NOMO-1 treated with dmso at 0.1 percent for 144 hours (cell line): ENCODE results near the gene PTPRM.

Experiments
- DNase-seq: peaks from one replicate; lab custom pipeline; 2025; ENCODE audit not compliant: unreplicated experiment; lab: John Stamatoyannopoulos, UW

The PTPRM gene

GRCh38 chr18:7663366-7664312 lies 96.5 kb downstream of the PTPRM start:
- DNase-seq = no peak

DNA sequence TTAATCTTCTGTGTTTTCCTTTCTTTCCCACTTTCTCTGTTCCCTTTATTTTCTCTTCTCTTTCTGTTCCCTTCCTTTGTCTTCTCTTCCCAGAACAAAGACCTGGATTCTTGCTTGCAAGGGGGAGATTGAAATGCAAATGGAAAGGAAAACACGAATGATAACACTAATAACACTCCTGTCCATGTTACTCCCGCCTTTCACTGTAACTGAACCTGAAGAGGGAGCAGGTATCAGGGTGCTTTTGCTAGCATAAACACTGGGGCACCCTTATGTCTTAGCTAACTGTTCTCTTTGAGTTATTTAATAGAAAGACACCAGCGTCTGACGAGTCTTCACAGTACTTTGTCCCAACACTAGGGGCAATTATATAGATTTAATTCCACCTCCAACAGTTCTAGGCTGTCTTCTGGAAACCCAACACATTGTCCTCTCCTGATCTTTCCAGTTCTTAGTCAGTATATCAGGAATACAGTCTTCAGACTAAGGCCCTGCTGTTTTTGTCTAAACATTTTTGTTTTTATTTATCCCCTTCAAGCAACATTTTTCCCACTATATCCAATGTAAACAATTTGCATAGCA lies 99.2 kb downstream of the PTPRM start:
- no peak for DNase-seq

DNA sequence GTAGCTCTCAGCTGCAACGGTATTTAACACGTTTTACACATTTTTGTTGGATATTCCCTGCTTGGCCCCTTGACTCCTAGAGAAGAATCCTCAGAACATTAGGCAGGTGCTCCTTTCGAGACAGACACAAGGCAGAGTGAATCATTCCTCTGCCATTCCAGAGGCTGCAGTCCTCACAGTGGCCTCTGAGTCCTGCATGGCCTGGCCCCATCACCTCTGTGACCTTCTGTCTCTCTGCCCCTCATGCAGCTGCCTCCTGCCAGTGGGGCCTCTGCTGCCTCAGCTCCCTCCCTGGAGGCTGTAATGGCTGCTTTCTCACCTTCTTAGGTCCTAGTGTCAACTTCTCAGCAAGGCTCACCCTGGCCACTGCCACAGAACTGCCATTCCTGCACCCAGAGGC lies 101.3 kb downstream of the PTPRM start:
- DNase-seq = no peak

GRCh38 chr18:7669361-7669760 lies 102.2 kb downstream of the PTPRM start:
- no peak for DNase-seq

DNA sequence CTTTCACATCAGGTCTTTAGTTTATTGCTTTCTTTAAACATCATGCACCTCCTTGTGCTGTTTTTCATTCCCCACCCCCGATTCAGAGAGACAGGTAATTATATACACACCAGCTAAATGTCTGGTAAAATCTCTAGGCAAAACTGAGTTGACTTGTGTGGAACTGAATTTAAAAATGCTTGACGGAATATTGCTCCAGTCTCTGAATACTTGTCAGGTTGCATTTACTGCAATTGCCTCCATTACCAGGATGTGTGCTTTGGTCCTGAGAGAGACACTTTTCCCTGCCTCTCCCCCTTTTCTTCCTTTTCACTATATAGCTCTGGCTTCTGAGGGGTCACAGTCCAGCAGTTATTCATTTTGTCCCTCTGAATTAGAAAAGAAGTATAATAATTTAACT lies 104.0 kb downstream of the PTPRM start:
- DNase-seq = no peak

DNA sequence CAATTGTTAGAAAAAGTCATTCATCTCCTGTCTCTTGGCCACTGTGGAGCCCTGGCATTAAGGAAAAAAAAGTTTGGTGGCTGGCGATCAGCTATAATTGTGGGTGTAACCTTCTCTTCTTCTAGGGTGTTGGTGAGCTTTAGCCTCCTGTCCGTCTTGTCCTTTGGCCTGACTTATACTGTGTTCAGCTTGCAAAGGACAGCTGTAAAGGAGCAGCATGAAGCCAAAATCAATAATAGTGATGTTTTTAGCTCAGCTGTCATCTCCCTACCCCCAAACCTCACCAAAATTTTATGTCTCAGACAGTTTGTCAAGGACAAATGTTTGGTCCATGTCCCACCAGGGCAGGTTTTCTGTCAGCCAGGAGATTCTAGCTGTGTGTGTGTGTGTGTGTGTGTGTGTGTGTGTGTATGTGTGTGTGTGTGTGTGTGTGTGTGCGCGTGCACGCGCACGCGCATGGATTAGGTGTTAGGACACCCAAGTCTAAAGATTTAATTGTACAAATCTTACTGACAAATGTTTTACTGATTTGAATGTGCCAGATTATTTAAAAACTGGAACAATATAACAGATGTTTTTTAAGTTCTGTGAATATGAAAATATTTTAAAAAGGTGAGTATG lies 109.2 kb downstream of the PTPRM start:
- no peak for DNase-seq

GRCh38 chr18:7677001-7677400 lies 109.9 kb downstream of the PTPRM start:
- no peak for DNase-seq

DNA sequence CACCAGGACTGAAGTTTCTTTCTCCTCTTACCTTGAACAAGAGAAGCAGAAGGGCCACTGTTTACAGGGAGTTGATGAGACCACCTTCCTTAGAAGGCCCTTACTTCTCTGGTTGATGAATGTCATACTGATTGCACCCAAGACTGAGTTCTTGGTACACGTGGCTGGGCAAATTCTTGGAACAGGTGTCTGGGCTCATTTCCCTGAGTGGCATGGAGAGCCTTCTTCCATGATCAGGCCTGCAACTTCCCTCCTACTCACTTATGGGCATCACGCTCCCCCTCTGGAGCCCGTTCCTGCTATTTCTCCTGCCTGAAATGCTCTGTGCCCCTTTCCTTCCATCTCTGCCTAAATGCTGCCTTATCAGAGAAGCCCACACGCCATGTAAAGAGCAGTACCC lies 110.3 kb downstream of the PTPRM start:
- DNase-seq = no peak

- DNase-seq = no peak
Measured at GRCh38 chr18:7678389-7678788, 111.3 kb downstream of the PTPRM start.

- no peak for DNase-seq
Measured at GRCh38 chr18:7678801-7679200, 111.7 kb downstream of the PTPRM start.

GRCh38 chr18:7681298-7681697 lies 114.2 kb downstream of the PTPRM start:
- no peak for DNase-seq

- no peak for DNase-seq
Measured at GRCh38 chr18:7682321-7682720, 115.2 kb downstream of the PTPRM start.

DNA sequence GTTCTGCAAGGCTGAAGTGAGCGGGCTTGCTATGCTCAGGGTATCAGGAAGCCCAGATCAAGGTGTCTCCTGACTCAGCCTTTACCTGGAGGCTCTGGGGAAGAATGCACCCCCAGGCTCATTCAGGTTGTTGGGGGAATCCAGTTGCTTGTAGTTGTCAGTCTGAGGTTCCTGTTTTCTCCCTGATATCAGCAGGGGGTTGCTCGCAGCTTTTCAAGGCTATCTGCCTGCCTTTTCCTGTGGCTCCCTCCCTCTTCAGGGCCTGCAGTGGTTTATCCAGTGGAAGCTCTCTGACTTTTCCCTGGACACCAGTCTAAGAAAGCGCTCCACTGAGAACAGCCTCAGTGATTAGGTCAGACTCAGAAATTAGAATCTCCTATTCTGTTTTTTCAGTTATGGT lies 116.6 kb downstream of the PTPRM start:
- no peak for DNase-seq

DNA sequence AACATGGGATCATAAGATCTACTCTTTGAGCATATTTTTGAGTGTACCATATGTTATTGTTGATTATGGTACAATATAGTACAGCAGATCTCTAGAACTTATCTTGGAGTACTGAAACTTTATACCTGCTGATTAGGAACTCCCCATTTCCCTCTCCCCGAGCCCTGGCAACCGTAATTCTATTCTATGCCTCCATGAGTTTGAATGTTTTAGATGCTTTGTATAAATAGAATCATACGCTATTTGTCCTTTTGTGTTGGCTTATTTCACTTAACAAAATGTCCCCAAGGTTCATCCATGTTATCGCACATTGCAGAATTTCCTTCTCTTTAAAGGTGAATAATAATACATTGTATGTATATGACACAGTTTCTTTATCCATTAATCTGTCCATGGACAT lies 117.2 kb downstream of the PTPRM start:
- no peak for DNase-seq

GRCh38 chr18:7684966-7685365 lies 117.8 kb downstream of the PTPRM start:
- DNase-seq = no peak

DNA sequence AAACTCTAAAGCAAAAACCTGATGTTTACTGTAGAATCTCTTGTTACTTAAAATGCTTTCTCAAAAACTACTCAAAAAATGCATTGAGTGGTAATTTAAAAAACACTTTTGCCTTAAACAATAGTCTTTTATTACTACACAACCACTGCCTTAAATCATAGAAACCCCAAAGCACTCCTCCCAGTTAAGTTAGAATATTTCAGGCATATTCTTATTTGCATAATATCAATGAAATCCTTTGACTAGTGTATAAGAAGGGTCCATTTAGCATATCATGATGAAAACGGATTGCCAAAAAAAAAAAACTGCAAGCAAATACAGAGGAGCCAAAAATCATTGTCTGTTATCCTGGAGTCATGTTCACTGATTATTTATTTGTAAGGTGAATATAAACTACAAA lies 119.2 kb downstream of the PTPRM start:
- DNase-seq = no peak

GRCh38 chr18:7688580-7688979 lies 121.5 kb downstream of the PTPRM start:
- DNase-seq = no peak

DNA sequence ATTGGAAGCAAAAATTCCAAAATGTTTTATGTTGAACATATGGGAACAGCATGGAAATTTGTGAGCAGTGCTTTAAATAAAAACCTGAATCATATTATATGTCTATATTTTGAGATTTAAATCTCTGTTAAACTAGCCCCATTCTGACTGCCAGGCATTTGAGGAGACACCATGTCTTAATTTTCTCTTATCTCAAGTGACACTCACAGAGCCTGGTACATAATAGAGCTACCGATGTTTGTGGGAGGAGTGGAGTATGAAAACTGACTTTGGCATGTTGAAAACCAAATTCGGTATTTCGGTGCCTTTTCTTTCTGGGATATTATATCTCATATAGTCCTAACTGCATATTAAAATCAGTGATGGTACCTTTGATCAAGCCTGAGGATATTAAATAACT lies 124.1 kb downstream of the PTPRM start:
- no peak for DNase-seq

- no peak for DNase-seq
Measured at GRCh38 chr18:7696780-7697179, 129.7 kb downstream of the PTPRM start.

DNA sequence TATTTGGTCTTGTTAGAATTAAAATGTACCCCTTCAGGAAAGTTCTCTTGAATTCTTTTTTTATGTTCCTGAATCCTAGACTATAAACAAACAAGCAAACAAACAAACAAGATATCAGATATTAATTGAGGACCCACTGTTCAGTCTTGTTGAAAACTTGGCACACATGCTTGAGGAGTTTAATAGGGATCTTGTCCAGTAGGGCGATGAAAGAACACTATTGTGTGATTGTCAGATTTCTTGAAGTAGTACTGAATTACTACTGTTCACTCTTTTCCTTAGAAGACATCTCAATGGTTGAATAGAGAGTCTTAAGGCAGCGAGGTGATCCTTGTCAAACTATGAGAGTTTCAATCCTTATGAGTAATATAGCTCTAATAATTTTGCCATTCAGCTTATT lies 130.2 kb downstream of the PTPRM start:
- no peak for DNase-seq

- no peak for DNase-seq
Measured at GRCh38 chr18:7711495-7711894, 144.4 kb downstream of the PTPRM start.

- DNase-seq = no peak
Measured at GRCh38 chr18:7720395-7720794, 153.3 kb downstream of the PTPRM start.
